Activated T-cell treated with anti-CD3 and anti-CD28 coated beads for 48 hours (primary cell): ENCODE data around the gene JAG2.
"Not testable (repeated sequence)": the region's sequence is repeated elsewhere in the genome, so short reads cannot be mapped to it uniquely, and the experiment has no call there.

ENCODE experiments used
- DNase-seq: peaks from one replicate; pipeline ENCODE4 v3.0.0-alpha.2; 2020; ENCODE audit warnings: low read depth

JAG2 gene

GRCh38 chr14:105116451-105117256 is 51.9 kb downstream of the JAG2 start:
- no peak for DNase-seq

DNA sequence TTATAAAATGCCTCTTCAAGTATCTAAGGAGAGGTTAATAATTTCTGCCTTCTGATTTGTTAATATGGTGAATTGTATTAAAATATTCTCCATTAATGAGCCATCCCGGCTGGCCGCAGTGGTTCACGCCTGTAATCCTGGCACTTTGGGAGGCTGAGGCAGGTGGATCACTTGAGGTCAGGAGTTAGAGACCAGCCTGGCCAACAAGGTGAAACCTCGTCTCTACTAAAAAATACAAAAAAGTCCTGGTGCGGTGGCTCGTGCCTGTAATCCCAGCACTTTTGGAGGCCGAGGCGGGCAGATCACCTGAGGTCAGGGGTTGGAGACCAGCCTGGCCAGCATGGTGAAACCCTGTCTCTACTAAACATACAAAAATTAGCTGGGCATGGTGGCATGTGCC is 59.3 kb downstream of the JAG2 start:
- not testable (repeated sequence) for DNase-seq

- no peak for DNase-seq
Measured at GRCh38 chr14:105108516-105108864, 60.1 kb downstream of the JAG2 start.

DNA sequence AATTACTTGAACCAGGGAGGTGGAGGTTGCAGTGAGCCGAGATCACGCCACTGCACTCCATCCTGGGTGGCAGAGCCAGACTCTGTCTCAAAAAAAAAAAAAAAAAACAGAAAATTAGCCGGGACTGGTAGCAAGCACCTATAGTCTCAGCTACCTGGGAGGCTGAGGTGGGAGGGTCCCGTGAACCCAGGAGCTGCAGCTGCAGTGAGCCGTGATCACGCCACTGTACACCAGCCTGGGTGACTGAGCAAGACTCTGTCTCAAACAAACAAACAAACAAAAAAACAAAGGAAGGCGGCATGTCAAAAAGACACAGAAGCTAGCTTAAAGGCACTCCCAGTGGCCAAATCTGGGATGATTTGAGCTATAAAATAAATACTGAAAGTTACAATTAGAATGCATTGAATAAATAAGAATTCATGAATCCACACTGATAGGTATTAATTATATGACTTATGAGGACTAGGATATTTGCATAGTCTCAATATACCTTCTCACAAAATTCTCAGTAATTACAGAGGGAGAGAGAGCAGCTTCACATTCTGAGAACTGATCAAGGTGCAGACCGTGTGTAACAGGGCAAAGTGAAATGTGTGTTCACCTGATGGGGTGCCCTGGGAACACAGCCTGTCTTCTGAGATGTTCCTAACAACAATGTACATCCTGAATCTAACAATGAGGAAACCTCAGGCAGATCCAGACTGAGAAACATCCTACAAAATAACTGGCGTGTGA is 60.6 kb downstream of the JAG2 start:
- no peak for DNase-seq

DNA sequence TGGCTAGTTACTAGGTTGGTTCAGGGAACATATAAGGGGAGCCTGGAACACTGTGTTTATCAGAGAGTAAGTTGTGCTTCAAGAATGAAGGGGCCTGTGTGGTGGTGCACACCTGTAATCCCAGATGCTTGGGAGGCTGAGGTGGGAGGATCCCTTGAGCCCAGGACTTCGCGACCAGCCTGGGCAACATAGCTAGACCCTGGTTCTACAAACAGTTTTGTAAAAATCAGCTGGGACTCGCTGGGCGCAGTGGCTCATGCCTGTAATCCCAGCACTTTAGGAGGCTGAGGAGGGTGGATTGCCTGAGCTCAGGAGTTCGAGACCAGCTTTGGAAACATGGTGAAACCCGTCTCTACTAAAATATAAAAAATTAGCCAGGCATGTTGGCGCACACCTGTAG is 61.2 kb downstream of the JAG2 start:
- no peak for DNase-seq

DNA sequence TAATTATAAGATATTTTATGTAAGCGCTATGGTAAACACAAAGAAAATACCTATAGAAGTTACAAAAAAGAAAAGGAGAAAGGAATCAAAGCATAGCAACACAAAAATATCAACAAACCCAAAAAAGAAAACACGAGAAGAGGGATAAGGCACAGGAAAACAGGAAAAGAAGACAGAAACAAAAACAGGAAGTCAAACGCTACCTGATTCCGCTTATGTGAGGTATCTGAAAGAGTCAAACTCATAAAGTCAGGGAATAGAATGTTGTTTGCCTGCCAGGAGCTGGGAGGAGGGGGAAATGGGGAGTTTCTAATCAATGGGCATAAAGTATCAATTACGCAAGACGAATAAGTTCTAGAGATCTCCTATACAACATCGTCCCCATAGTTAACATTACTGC is 63.4 kb downstream of the JAG2 start:
- DNase-seq = no peak

DNA sequence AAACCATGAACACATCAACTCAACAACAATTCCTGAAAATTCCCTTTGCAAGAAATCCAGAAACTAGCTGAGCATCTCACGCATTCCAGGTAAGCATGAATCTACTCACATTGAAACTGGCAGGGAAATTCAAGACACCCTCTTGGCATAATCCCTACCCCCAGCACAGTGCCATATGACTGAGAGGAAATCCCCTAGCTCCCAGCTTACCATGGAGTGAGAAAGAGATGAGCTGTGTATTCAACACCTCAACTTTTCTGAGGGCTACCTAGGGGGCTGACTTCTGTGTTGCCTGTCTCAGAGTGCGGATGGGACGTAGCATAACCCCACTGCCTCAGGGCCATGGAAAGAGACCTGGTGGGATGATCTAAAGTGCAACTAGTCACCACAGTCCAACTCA is 65.7 kb downstream of the JAG2 start:
- DNase-seq = no peak

GRCh38 chr14:105102361-105102870 is 66.2 kb downstream of the JAG2 start:
- DNase-seq = no peak

- DNase-seq = no peak
Measured at GRCh38 chr14:105100910-105101309, 67.7 kb downstream of the JAG2 start.

- no peak for DNase-seq
Measured at GRCh38 chr14:105099778-105100177, 68.8 kb downstream of the JAG2 start.

GRCh38 chr14:105098316-105098715 is 70.3 kb downstream of the JAG2 start:
- no peak for DNase-seq

DNA sequence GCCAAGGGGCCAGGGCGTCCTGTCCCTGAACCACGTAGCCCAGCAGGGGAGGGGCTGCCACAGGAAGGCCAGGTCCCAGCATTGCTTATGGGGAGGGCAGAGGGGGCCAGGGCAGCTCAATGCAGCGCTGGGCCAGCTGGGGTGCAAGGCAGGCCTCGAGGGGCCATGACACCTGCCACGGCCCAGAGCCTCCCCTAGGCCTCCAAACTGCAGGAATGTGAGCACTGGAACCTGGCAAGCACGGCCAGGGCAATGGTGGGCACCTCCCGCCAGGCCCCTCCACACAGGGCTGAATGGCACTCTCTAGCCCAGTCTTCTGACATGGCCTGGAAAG is 70.8 kb downstream of the JAG2 start:
- no peak for DNase-seq

DNA sequence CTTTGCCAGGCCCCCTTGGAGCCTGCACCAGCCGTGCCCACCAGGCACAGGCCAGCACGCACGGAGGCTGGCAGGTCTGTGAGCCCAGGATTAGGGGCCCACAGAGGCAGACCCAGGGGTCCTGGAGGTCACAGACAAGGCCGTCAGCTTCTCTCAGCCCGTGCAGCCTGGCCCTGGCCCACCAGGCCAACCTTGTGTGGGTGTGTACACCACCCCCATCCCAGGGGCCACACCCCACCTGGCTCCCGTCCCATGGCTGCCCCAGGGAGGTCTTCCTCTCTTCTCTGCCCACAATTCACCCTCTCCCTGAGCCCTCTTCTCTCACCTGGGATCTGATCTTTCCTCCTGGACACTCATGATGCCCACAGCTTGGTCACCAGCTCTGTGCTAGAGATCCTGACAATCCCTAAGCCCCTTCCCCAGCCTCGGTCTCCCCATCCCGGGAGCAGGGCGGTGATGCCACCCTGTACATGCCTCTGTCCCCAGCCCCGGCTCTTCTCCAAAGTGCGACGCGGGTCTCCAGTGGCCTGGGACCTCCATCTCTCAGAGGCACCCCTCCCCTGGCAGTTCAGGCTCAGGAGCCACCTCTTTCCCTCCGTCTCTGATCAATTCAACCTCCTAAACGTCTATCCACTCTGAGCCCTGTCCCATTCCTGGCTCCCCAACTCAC is 72.2 kb downstream of the JAG2 start:
- no peak for DNase-seq

- no peak for DNase-seq
Measured at GRCh38 chr14:105095236-105095805, 73.3 kb downstream of the JAG2 start.

- no peak for DNase-seq
Measured at GRCh38 chr14:105094193-105094907, 74.2 kb downstream of the JAG2 start.

DNA sequence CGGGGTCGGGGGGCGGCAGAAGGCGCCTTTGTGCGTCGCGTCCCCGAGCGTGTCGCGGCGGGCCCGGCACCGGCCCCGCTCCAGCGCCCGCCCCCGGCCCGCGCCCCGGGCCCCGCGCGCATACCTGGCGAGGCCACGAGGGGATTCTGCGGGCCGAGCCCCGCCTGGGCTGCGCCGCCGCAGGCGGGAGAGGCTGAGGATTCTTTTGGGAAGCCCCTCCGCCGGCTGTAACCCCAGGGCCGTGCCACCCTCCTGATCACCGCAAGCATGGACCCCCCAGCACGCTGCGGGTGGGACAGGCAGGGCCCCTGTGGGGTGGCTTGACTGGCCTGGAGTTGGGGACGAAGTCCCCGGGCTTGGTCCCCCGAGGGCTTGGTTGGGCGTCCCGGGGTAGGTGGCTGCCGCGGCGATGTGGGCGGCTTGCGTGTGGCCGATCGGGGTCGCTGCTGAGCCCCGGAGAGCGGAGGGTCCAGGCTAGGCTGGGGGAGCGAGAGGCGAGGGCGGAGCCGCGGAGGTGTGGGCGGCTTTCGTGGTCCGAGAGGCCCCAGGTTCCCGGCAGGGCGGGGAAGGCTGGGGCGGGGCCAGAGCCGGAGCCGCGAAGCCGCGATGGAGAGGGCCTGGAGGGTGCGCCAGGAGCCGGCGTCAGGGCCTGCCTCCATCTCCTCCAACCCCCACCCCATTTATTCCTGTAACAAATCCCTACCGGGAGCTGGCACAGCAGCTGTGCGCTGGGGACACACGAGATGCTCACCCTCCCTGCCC is 75.0 kb downstream of the JAG2 start:
- DNase-seq = peak; percentile 84

DNA sequence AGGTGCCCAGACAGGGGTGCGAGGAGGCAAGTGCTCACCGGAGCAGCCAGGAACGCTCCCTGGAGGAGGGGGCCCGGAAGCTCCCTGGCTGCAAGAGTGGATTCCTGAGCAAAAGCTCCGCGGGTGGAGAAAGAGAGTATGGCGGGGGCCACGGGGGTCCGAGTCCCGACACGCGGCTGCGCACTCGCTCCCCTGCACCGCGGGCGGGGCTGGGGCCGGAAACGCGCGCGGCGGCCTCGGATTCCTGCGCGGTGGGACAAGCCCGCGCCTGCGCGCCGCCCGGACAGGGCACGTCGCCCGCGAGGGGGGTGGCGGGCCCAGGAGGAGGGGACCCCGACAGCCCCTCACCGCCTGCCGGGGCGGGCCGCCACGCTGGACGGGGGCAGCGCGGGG is 75.5 kb downstream of the JAG2 start:
- DNase-seq = peak; percentile 68

GRCh38 chr14:105092171-105093037 is 76.2 kb downstream of the JAG2 start:
- DNase-seq = no peak

DNA sequence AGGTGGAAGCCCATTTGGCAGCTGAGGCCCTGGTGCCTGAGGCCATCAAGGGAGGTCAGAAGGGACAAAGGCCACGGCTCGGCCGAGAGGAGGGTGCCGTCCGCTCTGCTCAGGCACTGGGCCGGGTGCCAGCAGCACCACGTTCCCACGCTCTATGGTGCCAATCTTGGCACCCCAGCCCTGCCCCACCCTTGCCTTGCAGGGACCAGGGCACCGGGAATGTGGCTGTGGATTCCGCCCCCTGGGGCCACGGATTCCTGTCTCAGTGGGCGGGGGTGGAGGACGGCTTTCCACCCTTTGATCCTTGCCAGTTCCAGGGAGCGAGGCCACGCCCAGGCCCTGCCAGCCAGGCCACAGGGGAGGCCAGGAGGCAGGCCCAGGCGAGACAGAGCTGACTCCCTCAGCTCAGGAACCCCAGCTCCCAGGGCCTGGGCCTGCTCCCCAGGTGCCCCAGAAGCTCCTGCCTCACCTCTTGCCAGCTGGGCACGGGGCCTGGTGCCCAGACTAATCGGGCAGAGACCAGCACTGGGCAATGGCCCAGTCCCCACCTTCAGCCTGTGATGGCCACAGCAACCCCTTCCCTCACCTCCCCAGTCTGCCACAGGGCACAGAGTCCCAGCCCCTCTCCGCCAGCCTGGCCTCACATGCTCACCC is 76.9 kb downstream of the JAG2 start:
- DNase-seq = no peak

DNA sequence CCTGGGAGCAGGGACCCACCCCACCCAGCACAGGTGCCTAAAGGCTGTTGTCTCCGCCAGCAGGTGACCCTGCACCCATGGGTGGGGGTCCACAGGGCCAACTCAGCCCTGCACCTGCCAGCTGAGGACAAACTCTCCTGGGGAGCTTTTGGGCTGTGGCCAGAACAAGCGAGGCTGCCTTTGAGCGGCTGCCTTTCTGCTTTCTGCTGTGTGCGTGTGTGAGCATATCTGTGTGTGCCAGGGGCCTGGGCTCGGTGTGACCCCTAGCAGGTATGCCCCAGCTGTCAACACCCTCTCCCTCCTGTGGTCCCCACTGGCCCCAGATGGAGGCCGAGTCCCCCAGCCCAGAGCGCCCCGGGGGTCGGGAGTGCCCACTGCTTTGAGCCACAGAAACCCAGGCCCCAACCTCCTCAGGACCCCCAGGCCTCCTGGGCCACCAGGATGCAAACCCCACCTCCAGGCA is 77.5 kb downstream of the JAG2 start:
- no peak for DNase-seq
